Dendritic cell treated with granulocyte-macrophage colony-stimulating factor and Interleukin-4, amounts not matched to agents 40 ng/mL and 50 ng/mL, for 4 days (primary cell): Measurements from ENCODE around the gene RELN.

Experiments used
- H3K27ac Mint-ChIP-seq: one replicate; pipeline ENCODE4 v1.8.0; 2022; ENCODE audit warnings: mild to moderate bottlenecking, mixed read lengths
- H3K27me3 Mint-ChIP-seq: one replicate; pipeline ENCODE4 v1.8.0; 2022; ENCODE audit warnings: mild to moderate bottlenecking, mixed read lengths
- H3K36me3 Mint-ChIP-seq: one replicate; pipeline ENCODE4 v1.8.0; 2022; ENCODE audit warnings: low read depth, mixed read lengths
- H3K4me1 Mint-ChIP-seq: one replicate; pipeline ENCODE4 v1.8.0; 2022; ENCODE audit warnings: low read depth, mixed read lengths
- H3K4me3 Mint-ChIP-seq: one replicate; pipeline ENCODE4 v1.8.0; 2022; ENCODE audit warnings: mild to moderate bottlenecking, moderate library complexity, mixed read lengths
- H3K9me3 Mint-ChIP-seq: one replicate; pipeline ENCODE4 v1.8.0; 2022; ENCODE audit warnings: mixed read lengths
- intact Hi-C: fragments of 100-400 bp; cut with micrococcal nuclease; formaldehyde crosslinking; loops from one replicate; pipeline ENCODE4 v1.15.0; 2022

Gene RELN

GRCh38 chr7:103983201-103983977, 6.1 kb downstream of the RELN start:
- H3K4me3 Mint-ChIP-seq, result no peak overlapping the region
- intact Hi-C loops, result no loop called here
- no peaks in the 10 kb centered on the region for H3K36me3 Mint-ChIP-seq
- H3K27ac Mint-ChIP-seq, result no peak overlapping the region
- H3K27me3 Mint-ChIP-seq, result peaks cover 22% of the 10 kb centered on the region
- H3K4me1 Mint-ChIP-seq, result no peaks in the 10 kb centered on the region
- H3K9me3 Mint-ChIP-seq, result no peaks in the 10 kb centered on the region

- peaks cover 8% of the 10 kb centered on the region for H3K27me3 Mint-ChIP-seq
- H3K9me3 Mint-ChIP-seq, result no peaks in the 10 kb centered on the region
- H3K36me3 Mint-ChIP-seq, result no peaks in the 10 kb centered on the region
- no peaks in the 10 kb centered on the region for H3K4me1 Mint-ChIP-seq
- no peak overlapping the region for H3K4me3 Mint-ChIP-seq
- intact Hi-C loops, result no loop called here
- H3K27ac Mint-ChIP-seq, result no peak overlapping the region
Measured at GRCh38 chr7:103981003-103981423, 8.4 kb downstream of the RELN start.

- Mint-ChIP-seq H3K9me3 (no peaks in the 10 kb centered on the region), H3K27me3 (no peaks in the 10 kb centered on the region), H3K27ac (no peak overlapping the region), H3K36me3 (no peaks in the 10 kb centered on the region), H3K4me3 (no peak overlapping the region), H3K4me1 (no peaks in the 10 kb centered on the region)
- intact Hi-C loops, result no loop called here
Measured at GRCh38 chr7:103972779-103973434, 16.6 kb downstream of the RELN start.

DNA sequence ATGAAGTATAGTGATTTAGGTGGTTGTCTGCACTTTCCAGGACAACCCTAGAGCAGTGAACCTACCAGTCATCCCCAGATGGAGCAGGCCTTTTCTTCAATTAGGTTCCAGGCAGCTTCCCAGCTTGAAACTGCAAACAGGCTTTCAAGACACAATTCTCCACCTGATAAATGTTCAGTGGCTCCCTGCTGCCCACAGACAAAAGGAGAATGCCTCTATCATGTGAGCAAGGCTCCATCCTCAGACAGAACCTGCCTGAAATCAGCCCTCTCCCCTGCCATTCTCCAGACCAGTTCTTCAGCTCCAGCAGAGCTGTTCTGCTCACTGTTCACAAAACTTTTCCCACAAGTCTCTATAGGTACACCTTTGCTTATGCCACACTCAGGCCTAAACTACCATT, 22.1 kb downstream of the RELN start:
- Mint-ChIP-seq H3K27ac (no peak overlapping the region), H3K36me3 (no peaks in the 10 kb centered on the region), H3K9me3 (no peaks in the 10 kb centered on the region), H3K4me1 (no peaks in the 10 kb centered on the region), H3K4me3 (no peak overlapping the region), H3K27me3 (no peaks in the 10 kb centered on the region)
- intact Hi-C loops, result no loop called here

GRCh38 chr7:103966593-103967277, 22.7 kb downstream of the RELN start:
- H3K36me3 Mint-ChIP-seq, result no peaks in the 10 kb centered on the region
- H3K4me1 Mint-ChIP-seq, result no peaks in the 10 kb centered on the region
- H3K27me3 Mint-ChIP-seq, result no peaks in the 10 kb centered on the region
- no peak overlapping the region for H3K27ac Mint-ChIP-seq
- intact Hi-C loops, result no loop called here
- H3K9me3 Mint-ChIP-seq, result no peaks in the 10 kb centered on the region
- no peak overlapping the region for H3K4me3 Mint-ChIP-seq

DNA sequence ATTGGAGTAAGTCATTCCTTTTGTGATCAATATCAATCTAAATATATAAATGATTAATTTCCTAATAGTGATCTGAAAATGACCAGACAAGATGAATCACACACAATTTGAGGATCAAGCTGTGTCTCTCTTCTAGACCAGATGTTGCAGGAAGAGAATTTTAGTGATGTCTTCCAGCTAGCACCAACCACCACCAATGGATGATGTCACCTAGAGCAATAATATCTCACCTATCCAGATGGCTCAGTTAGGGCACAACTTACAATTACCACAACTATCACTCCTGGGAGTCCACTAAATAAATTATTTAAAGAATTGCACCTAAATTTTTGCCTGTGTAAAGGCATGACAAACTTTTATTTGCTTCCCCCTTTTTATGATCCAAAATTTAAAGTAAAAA, 25.2 kb downstream of the RELN start:
- Mint-ChIP-seq H3K4me3 (no peak overlapping the region), H3K4me1 (no peaks in the 10 kb centered on the region), H3K27ac (no peak overlapping the region), H3K36me3 (no peaks in the 10 kb centered on the region), H3K9me3 (no peaks in the 10 kb centered on the region), H3K27me3 (no peaks in the 10 kb centered on the region)
- intact Hi-C loops, result no loop called here

DNA sequence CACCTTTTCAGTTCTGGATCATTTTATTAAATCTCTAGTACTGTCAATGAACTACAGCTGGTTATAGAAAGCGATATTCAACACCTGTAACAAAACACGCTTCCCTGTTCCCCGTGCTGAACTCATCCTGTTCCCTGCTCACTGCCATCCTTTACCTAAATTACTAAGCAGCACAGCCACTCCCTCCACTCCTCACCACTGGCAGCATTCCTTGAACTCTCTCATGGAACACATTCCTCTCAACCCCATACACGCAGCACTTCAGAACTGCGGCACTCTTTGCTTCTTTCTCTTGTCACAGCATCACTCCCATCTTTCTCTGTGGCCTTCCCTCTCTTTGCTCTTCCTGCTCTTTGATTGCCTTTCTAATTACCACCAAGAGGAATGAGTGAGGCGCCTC, 27.4 kb downstream of the RELN start:
- no peaks in the 10 kb centered on the region for H3K4me1 Mint-ChIP-seq
- H3K4me3 Mint-ChIP-seq, result no peak overlapping the region
- H3K27ac Mint-ChIP-seq, result no peak overlapping the region
- no peaks in the 10 kb centered on the region for H3K9me3 Mint-ChIP-seq
- H3K27me3 Mint-ChIP-seq, result no peaks in the 10 kb centered on the region
- no peaks in the 10 kb centered on the region for H3K36me3 Mint-ChIP-seq
- intact Hi-C loops, result no loop called here

DNA sequence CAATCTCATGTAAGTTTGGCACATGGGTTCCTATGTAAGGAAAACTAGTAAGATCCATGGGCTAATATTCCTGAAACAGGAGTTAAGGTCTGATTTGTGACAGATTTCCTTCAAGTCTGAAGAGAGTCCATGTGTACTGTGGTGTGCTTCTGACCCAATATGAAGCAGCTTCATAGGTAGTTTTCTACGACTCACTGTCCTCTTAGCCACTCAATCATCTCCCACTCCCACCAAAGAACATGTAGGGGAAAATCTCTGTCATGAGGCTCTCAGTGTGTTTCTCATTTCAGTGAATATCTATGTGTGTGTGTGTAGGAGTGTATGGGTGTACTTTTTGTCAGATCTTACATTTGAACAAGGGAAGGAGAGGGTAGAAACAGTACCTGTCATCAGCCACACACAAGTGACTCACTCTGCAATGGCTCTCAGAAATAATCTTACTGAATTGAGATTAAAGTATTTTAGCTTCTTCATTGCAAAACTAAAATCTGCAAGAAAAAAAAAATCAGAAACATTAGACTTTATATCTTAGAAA, 31.1 kb downstream of the RELN start:
- no peaks in the 10 kb centered on the region for H3K27me3 Mint-ChIP-seq
- no peak overlapping the region for H3K4me3 Mint-ChIP-seq
- H3K36me3 Mint-ChIP-seq, result no peaks in the 10 kb centered on the region
- no peak overlapping the region for H3K27ac Mint-ChIP-seq
- H3K9me3 Mint-ChIP-seq, result no peaks in the 10 kb centered on the region
- H3K4me1 Mint-ChIP-seq, result no peaks in the 10 kb centered on the region
- intact Hi-C loops, result no loop called here

DNA sequence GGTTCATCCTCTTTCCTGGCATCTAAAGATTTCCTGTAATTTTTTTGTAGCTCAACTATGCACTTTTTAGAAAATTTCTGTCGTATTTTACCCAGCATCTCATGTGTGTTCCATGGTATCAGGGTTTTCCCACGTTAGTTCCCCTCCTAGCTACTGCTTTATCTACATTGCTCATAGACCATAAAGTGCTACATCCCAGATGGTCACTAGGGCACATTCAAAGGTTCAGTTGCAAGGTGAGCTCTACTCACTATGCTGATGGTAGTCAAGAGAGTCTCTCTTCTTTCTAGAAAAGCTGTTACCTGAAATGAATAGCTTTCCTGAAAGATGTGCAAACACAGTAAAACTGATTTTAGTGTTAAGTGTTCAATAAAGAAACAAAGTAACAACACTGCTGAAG, 33.5 kb downstream of the RELN start:
- H3K27ac Mint-ChIP-seq, result no peak overlapping the region
- no peaks in the 10 kb centered on the region for H3K36me3 Mint-ChIP-seq
- H3K9me3 Mint-ChIP-seq, result no peaks in the 10 kb centered on the region
- no peaks in the 10 kb centered on the region for H3K27me3 Mint-ChIP-seq
- intact Hi-C loops, result no loop called here
- no peaks in the 10 kb centered on the region for H3K4me1 Mint-ChIP-seq
- no peak overlapping the region for H3K4me3 Mint-ChIP-seq

DNA sequence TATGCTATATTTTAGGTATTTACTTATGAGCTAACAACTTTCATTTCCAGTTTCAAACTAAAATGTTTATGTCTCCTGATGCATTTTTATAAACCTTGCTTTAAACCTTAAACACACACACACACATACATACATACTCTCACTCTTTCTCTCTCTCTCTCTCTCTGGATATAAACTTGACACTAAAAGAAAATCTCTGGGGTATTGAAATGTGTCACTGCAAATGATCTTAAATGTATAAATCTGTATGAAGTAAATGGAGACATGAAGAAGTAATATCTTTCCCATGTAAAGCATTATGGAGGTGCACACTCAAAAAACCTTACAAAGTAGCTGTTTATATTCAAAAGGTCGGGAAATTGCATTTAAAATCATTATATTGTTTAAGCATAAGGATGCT, 37.0 kb downstream of the RELN start:
- no peak overlapping the region for H3K4me3 Mint-ChIP-seq
- intact Hi-C loops, result no loop called here
- H3K27ac Mint-ChIP-seq, result no peak overlapping the region
- H3K36me3 Mint-ChIP-seq, result no peaks in the 10 kb centered on the region
- no peaks in the 10 kb centered on the region for H3K9me3 Mint-ChIP-seq
- H3K4me1 Mint-ChIP-seq, result no peaks in the 10 kb centered on the region
- no peaks in the 10 kb centered on the region for H3K27me3 Mint-ChIP-seq

- Mint-ChIP-seq H3K27ac (no peak overlapping the region), H3K4me3 (no peak overlapping the region), H3K27me3 (no peaks in the 10 kb centered on the region), H3K9me3 (no peaks in the 10 kb centered on the region), H3K36me3 (no peaks in the 10 kb centered on the region), H3K4me1 (no peaks in the 10 kb centered on the region)
- intact Hi-C loops, result no loop called here
Measured at GRCh38 chr7:103951311-103951710, 38.1 kb downstream of the RELN start.

DNA sequence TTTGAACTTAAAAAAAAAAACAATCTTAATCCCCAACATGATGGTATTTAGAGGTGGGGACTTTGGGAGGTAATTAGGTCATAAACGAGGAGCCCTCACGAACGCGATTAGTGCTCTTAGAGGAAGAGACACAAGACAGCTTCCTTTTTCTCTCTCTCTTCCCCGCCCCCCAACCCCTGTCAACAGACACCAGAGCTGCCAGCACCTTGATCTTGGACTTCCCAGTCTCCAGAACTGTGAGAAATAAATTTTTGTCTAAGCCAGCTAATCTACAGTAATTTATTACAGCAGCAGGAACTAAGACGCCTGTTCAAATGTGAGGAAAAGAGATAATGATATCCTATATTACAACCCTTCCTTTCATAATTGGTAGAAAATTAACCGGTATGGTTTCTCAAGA, 40.1 kb downstream of the RELN start:
- Mint-ChIP-seq H3K9me3 (no peaks in the 10 kb centered on the region), H3K27me3 (no peaks in the 10 kb centered on the region), H3K4me1 (no peaks in the 10 kb centered on the region), H3K4me3 (no peak overlapping the region), H3K36me3 (no peaks in the 10 kb centered on the region), H3K27ac (no peak overlapping the region)
- intact Hi-C loops, result no loop called here

GRCh38 chr7:103947026-103947655, 42.3 kb downstream of the RELN start:
- Mint-ChIP-seq H3K36me3 (no peaks in the 10 kb centered on the region), H3K9me3 (no peaks in the 10 kb centered on the region), H3K4me3 (no peak overlapping the region), H3K27me3 (no peaks in the 10 kb centered on the region), H3K27ac (no peak overlapping the region), H3K4me1 (no peaks in the 10 kb centered on the region)
- intact Hi-C loops, result no loop called here
